OCI-LY7 (cell line): ENCODE data around the gene HEATR5B.

ENCODE experiments used
- EZH2phosphoT487 ChIP-seq: fragments of 200-600 bp; sonication (generic); IDR thresholded peaks from 2 replicates; pipeline ENCODE4 v1.6.1; 2018; ENCODE audit warnings: low read depth, borderline replicate concordance, mild to moderate bottlenecking, mixed run types, antibody characterized with exemption, low read length, moderate library complexity, mixed read lengths
- TF ChIP-seq, protein P1 (sequence below): fragments of 200-600 bp; sonication (generic); conservative IDR thresholded peaks from 2 replicates; pipeline ENCODE4 v1.5.1; 2014; ENCODE audit warnings: mild to moderate bottlenecking, antibody characterized with exemption, low read length, moderate library complexity, mixed read lengths

DNA sequence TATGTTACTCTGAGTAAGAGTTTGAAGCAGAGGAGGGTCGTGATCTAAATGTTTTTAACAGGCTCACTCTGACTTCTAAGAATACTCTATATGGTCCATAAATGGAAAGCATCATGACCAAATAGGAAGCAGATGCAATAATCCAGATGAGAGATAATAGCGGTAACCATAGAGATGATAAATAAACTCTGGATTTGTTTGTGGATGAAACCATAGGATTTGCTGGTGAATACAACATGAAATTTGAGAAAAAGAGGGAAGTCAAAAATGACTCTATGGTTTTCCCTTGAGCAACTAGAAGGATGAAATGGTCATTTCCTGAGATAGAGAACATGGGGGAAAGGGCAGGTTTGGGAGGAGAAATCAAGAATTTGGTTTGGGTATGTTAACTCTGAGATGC is 3.9 kb downstream of the HEATR5B start:
- TF ChIP-seq, protein P1, sequence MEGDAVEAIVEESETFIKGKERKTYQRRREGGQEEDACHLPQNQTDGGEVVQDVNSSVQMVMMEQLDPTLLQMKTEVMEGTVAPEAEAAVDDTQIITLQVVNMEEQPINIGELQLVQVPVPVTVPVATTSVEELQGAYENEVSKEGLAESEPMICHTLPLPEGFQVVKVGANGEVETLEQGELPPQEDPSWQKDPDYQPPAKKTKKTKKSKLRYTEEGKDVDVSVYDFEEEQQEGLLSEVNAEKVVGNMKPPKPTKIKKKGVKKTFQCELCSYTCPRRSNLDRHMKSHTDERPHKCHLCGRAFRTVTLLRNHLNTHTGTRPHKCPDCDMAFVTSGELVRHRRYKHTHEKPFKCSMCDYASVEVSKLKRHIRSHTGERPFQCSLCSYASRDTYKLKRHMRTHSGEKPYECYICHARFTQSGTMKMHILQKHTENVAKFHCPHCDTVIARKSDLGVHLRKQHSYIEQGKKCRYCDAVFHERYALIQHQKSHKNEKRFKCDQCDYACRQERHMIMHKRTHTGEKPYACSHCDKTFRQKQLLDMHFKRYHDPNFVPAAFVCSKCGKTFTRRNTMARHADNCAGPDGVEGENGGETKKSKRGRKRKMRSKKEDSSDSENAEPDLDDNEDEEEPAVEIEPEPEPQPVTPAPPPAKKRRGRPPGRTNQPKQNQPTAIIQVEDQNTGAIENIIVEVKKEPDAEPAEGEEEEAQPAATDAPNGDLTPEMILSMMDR, result no peak
- TF ChIP-seq EZH2phosphoT487, result no peak
